Measurements from ENCODE around the gene DCTN2.
A peak's percentile ranks its signal among the peaks of the same experiment; 100 is the strongest.
"Not testable (repeated sequence)": the region's sequence is repeated elsewhere in the genome, so short reads cannot be mapped to it uniquely, and the experiment has no call there.

Gene DCTN2

DNA sequence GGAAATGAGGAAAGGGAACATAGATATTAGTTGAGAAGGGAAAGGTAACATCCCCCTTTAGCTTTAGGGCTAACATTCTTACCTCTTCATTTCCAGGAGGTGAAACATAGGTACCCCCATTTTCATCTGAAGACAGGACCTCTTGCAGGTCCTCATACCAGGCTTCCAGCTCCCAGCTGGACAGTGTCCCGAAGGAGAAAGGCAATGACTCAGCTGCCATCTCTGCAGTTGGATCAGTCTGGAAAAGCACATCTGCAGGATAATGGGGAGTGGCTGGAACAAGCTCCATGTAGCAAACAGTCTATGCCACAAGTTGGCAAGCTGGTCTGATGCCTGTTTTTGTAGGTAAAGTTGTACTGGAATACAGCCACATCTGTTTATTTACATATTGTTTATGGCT is 29.8 kb downstream of the DCTN2 start:
- no peak overlapping the region for H3K4me3 ChIP-seq (ENCODE audit: low read depth, low read length)
- TF ChIP-seq, protein P1, sequence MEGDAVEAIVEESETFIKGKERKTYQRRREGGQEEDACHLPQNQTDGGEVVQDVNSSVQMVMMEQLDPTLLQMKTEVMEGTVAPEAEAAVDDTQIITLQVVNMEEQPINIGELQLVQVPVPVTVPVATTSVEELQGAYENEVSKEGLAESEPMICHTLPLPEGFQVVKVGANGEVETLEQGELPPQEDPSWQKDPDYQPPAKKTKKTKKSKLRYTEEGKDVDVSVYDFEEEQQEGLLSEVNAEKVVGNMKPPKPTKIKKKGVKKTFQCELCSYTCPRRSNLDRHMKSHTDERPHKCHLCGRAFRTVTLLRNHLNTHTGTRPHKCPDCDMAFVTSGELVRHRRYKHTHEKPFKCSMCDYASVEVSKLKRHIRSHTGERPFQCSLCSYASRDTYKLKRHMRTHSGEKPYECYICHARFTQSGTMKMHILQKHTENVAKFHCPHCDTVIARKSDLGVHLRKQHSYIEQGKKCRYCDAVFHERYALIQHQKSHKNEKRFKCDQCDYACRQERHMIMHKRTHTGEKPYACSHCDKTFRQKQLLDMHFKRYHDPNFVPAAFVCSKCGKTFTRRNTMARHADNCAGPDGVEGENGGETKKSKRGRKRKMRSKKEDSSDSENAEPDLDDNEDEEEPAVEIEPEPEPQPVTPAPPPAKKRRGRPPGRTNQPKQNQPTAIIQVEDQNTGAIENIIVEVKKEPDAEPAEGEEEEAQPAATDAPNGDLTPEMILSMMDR (conservative IDR thresholded peaks at IDR 0.05; ENCODE audit: low read depth, low read length) = no peak
- peak; percentile 25 for DNase-seq (ENCODE audit: low read depth)

- peak overlapping the region; percentile 9 for H3K4me3 ChIP-seq (ENCODE audit: low read depth, low read length)
- DNase-seq (ENCODE audit: low read depth) = no peak
- TF ChIP-seq, protein P1 (conservative IDR thresholded peaks at IDR 0.05; ENCODE audit: low read depth, low read length) = no peak
Observed at GRCh38 chr12:57516617-57517153, 30.3 kb downstream of the DCTN2 start.

DNA sequence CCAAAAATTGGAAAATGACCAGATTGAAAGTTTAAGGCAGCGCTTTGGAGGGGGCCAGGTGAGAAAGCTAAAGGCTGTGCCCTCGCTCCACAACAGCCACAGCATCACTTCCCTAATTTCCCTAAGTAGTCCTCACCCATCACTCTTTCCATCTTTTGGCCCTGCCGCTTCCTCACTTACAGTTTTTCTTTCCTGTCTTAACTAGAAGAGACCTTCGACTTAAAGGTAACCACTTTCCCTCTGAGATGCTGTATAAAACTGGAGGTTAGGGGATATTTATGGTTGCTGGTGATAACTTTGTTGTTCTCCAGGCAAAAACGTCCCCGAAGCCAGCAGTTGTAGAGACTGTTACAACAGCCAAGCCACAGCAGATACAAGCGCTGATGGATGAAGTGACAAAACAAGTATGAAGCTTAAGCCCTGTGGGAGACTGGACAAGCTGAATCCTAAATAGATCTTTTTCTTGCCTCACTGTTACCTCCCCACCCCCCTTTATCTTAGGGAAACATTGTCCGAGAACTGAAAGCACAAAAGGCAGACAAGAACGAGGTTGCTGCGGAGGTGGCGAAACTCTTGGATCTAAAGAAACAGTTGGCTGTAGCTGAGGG is 31.0 kb downstream of the DCTN2 start:
- TF ChIP-seq, protein P1 (conservative IDR thresholded peaks at IDR 0.05; ENCODE audit: low read depth, low read length) = no peak
- no peak for DNase-seq (ENCODE audit: low read depth)
- H3K4me3 ChIP-seq (ENCODE audit: low read depth, low read length) = no peak overlapping the region

GRCh38 chr12:57515408-57515933 is 31.5 kb downstream of the DCTN2 start:
- H3K4me3 ChIP-seq (ENCODE audit: low read depth, low read length) = no peak overlapping the region
- TF ChIP-seq, protein P1 (conservative IDR thresholded peaks at IDR 0.05; ENCODE audit: low read depth, low read length) = no peak
- no peak for DNase-seq (ENCODE audit: low read depth)

- no peak for DNase-seq (ENCODE audit: low read depth)
- no peak overlapping the region for H3K4me3 ChIP-seq (ENCODE audit: low read depth, low read length)
- TF ChIP-seq, protein P1 (conservative IDR thresholded peaks at IDR 0.05; ENCODE audit: low read depth, low read length) = no peak
Observed at GRCh38 chr12:57514720-57515407, 32.1 kb downstream of the DCTN2 start.

- not testable (repeated sequence) for H3K4me3 ChIP-seq (ENCODE audit: low read depth, low read length)
Observed at GRCh38 chr12:57514246-57514645, 32.7 kb downstream of the DCTN2 start.

GRCh38 chr12:57513677-57514076 is 33.3 kb downstream of the DCTN2 start:
- not testable (repeated sequence) for DNase-seq (ENCODE audit: low read depth); H3K4me3 ChIP-seq (ENCODE audit: low read depth, low read length)

More at GRCh38 chr12:57514246-57514645, 32.7 kb downstream of the DCTN2 start:
- DNase-seq (ENCODE audit: low read depth) = not testable (repeated sequence)

DNA sequence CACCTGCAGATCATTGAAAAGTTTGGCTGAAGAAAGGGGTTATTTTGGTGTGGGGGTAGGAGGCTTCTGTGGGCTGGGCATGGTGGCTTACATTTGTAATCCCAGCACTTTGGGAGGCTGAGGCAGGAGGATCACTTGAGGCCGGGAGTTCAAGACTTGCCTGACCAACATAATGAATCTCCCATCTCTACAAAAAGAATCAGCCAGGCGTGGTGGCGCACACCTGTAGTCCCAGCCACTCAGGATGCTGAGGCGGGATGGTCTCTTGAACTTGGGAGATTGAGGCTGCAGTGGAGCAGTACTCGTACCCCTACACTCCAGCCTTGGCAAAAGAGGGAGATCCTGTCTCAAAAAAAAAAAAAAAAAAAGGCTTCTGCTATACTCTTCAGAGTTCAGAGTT is 33.7 kb downstream of the DCTN2 start:
- DNase-seq (ENCODE audit: low read depth) = no peak
- H3K4me3 ChIP-seq (ENCODE audit: low read depth, low read length) = no peak overlapping the region
- TF ChIP-seq, protein P1 (conservative IDR thresholded peaks at IDR 0.05; ENCODE audit: low read depth, low read length) = no peak

Measured in choroid plexus epithelial cell (primary cell).